GM08714 (cell line): ENCODE measurements around the gene STK11.

Source experiments
- H3K4me3 ChIP-seq: fragments of 200-500 bp; sonication (Bioruptor generic); 2 replicates; pipeline ENCODE4 v1.5.1; 2014; ENCODE audit warnings: mild to moderate bottlenecking, low read length, inconsistent platforms
- ZNF274 ChIP-seq: IDR thresholded peaks from 2 replicates; pipeline ENCODE4 v1.6.1; 2012; ENCODE audit warnings: mild to moderate bottlenecking, low read depth, low read length

The STK11 gene

GRCh38 chr19:1266129-1266915, 60.7 kb downstream of the STK11 start:
- peak overlapping the region; percentile 44; the same call in 1 of the 2 replicates for H3K4me3 ChIP-seq
- no peak for TF ChIP-seq ZNF274

GRCh38 chr19:1266916-1267476, 61.4 kb downstream of the STK11 start:
- no peak for TF ChIP-seq ZNF274
- H3K4me3 ChIP-seq, result peak overlapping the region; percentile 44; the same call in 1 of the 2 replicates

DNA sequence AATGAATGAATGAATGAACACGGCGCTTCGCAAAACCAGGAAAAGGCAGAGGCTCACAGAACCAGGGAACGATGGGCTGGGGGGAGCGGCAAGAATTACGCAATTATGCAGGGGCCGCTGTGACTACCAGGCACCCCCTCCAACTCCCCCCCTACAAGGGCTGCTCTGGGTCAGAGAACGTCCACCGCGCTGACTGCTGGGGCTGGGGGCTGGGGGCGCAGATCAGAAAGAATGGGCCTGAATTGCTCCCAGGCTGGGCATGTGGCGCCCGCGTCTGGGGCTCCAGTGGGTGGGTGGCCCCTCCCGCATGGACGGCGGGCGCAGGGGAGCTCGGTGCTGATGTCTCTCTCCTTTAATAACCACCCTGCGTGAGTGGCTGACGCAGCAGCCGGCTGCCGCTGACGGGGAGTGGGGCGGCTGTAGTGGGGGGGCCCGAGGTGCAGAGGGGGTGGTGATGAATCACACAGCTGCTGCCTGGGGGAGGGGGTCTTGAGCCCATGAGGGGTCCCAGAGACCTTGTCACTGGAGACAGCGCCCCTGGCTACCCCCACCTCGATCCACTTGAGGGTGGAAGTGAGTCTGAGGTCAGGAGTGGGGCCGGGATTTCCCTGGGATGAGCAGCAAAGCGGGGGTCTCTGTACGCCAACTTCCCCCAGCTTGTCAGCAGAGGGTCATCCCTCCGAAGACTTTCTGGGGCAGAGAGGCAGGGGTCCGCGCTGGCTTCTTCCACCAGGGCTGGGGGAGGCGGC, 62.1 kb downstream of the STK11 start:
- TF ChIP-seq ZNF274, result no peak
- H3K4me3 ChIP-seq, result no peak overlapping the region; the same call in 1 of the 2 replicates

DNA sequence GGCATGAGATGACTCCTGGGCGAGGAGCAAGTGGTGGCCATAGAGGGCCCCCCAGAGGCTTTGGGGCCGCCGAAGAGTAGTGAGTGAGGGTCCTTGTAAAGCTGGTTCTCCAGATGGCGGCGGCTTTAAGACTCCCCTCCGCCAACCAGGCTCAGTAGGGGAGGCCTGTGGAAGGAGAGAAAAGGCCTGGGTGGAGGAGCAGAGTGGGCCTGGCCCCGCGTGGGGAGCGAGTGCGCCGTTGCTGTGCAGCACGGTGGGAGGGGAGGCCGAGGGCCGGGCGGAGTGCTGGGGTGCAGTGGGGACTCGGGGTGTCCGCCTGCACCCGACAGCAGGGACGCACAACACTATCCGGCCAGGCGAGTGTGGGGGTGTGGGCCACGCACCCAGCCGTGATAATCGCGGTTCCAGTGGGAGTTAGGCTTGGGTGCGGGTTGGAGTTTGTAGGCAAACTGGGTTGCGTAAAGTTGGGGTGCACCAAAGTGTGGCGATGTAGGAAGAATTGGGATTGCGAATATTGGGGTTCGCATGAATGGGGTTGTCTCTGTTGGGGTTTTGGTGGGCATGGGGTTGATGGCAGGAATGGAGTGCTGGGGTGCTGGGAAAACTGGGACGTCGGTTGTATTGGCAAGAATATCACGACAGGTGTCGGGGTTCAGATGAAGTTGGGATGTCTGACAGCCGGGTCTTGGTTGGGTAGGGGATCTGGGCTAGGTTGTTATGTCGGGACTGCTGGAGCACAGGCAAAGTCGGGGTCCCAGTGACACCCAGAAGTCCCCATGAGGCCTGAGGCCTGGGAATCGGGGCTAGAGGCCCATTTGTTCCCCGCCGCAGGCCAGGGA, 62.9 kb downstream of the STK11 start:
- H3K4me3 ChIP-seq, result no peak overlapping the region
- TF ChIP-seq ZNF274, result no peak

DNA sequence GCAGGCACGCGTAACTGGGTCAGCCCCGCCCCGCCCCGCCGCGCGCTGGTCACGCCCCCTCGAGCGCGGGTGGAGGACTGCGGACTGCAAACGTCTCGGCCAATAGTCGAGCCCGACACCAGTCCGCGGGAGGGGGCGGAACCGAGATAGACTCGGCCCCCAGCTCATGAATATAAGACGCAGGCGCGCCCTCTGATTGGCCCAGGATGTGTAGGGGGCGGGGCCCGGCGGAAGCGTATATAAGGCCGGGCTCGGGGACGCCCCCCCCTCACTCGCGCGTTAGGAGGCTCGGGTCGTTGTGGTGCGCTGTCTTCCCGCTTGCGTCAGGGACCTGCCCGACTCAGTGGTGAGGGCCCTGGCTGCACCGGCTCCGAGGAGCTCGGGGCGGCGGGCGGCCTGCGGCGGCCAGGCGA, 63.5 kb downstream of the STK11 start, which contains the start of gene CIRBP:
CIRBP (plus strand) TSS at position 268 of the 413 bp plus-strand sequence. CDS start 1,602 bp downstream, outside the sequence.
- TF ChIP-seq ZNF274, result no peak
- H3K4me3 ChIP-seq, result peak within 1 kb of the TSS; percentile 81

DNA sequence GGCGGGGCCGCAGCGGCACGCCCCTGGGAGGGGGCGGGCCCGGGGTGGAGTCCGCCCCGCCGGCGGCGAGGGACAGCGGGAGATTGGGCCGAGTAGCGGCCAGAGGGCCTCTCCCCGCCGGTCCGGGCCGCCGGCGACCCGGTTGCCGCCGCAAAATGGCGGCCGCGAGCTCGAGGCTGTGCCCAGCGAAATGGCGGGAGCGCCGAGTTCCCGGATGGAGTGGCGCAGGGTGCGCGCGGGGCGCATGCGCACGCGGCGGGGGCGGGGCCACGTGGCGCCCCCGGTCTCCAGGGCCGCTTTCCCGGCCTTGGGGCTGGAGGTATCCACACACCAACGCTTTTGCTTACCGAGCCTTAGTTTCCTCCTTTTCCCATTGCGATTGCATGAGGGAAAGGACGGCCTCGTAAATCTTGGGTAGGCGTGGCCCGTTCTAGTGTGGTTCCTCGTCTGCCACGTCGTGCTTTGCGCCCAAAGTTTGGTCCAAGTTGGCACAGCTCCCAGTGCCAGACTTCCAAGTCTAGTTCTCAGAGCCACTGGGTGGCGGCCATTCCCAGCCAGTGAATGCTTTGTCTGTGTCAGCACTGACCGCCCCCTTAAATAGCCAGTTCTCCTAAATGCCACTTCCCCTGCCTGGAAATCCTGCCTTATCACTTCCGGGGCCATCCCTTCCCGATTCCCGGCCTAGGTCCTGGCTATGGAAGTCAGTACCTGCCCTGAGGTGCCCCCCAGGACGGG, 64.1 kb downstream of the STK11 start:
- peak overlapping the region; percentile 81 for H3K4me3 ChIP-seq
- no peak for TF ChIP-seq ZNF274

DNA sequence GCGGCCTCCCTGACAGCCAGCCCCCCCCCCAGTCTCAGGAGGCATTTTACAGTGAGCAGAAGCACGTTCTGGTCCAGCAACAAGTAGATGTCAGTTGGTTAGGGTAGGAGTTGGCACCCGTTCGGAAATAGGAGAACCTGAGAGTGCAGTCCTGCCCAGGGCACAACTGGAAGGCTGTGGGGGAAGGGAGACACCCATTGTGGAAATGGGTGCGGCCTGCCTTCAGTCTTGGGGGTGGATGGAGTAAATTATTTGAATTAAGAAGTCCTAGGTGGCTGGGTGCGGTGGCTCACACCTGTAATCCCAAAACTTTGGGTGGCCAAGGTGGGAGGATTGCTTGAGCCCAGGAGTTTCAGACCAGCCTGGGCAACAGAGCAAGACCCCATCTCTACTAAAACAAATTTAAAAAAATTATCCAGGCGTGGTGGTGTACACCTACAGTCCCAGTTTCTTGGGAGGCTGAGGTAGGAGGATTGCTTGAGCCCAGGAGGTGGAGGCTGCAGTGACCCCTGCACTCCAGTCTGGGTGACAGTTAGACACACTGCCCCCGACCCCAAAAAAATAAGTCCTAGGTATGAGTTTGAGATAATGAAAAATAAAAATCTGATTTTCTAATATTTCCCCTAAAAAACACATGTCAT, 64.8 kb downstream of the STK11 start:
- H3K4me3 ChIP-seq, result peak overlapping the region; percentile 81
- TF ChIP-seq ZNF274, result no peak

GRCh38 chr19:1270854-1271527, 65.4 kb downstream of the STK11 start:
- H3K4me3 ChIP-seq, result peak overlapping the region; percentile 81
- no peak for TF ChIP-seq ZNF274

- no peak for TF ChIP-seq ZNF274
- H3K4me3 ChIP-seq, result no peak overlapping the region
These were observed 66.2 kb downstream of the STK11 start for GRCh38 chr19:1271528-1272422.

- H3K4me3 ChIP-seq, result no peak overlapping the region
- TF ChIP-seq ZNF274, result no peak
These were observed 67.1 kb downstream of the STK11 start for GRCh38 chr19:1272423-1273262.
